A549 (cell line): ENCODE results near the gene FBXO3. TPM values are rescaled to one million over a fixed set of nuclear protein-coding genes. Genes with fewer than 3 reads are reported as not detected.

Experiments used
- ATAC-seq, 2 experiments: fragments of 200-7000 bp in 1 of 2; fragments of >200 bp in 1 of 2; cut with Nextera tagmentation in 1 of 2; cut with Tn5 transposase in 1 of 2; 3 replicates each; pipeline versions ENCODE4 v1.8.0 to v1.9.1; 2018 to 2020; ENCODE audit warnings: mild to moderate bottlenecking in 1 of 2, moderate library complexity in 1 of 2
- CTCF ChIA-PET: fragments of 300-600 bp; sonication (Branson Sonifier 250); formaldehyde crosslinking; extraction: SDS; loops from one replicate; lab custom pipeline; 2021; ENCODE audit warnings: antibody characterized with exemption, inconsistent platforms; lab: Yijun Ruan, JAX
- POLR2A ChIA-PET: fragments of 350-600 bp; formaldehyde crosslinking; extraction: SDS; loops from one replicate; lab custom pipeline; 2021; ENCODE audit warnings: antibody characterized with exemption, inconsistent platforms; lab: Yijun Ruan, JAX
- DNase-seq, 2 experiments: peaks; one replicate each; pipeline versions ENCODE4 v3.0.0 to v3.0.0-alpha.2; 2011 to 2016; ENCODE audit warnings: low read depth in 1 of 2, low spot score in 1 of 2
- FAIRE-seq: peaks from 2 replicates; lab custom pipeline; 2011; peaks lifted over from hg19 to GRCh38; lab: Jason Lieb, UNC
- H3K27ac ChIP-seq, 2 experiments: fragments of >200 bp; sonication (Bioruptor Twin); formaldehyde crosslinking; 3 replicates each; pipeline ENCODE4 v1.5.1; 2016 to 2017
- H3K4me1 ChIP-seq: fragments of >200 bp; sonication (Bioruptor Twin); formaldehyde crosslinking; 3 replicates; pipeline ENCODE4 v1.6.1; 2016
- H3K4me2 ChIP-seq: fragments of >200 bp; sonication (Bioruptor Twin); formaldehyde crosslinking; 3 replicates; pipeline ENCODE4 v1.6.1; 2016
- H3K4me3 ChIP-seq: fragments of >200 bp; sonication (Bioruptor Twin); formaldehyde crosslinking; 3 replicates; pipeline ENCODE4 v1.5.1; 2016
- H3K9me3 ChIP-seq: fragments of >200 bp; sonication (Bioruptor Twin); formaldehyde crosslinking; 3 replicates; pipeline ENCODE4 v1.6.1; 2016
- ATOH8 ChIP-seq: fragments of 250-450 bp; sonication (Bioruptor Pico); IDR thresholded peaks from 2 replicates; pipeline ENCODE4 v1.5.0; 2020; ENCODE audit warnings: low read depth, mild to moderate bottlenecking, moderate library complexity
- BCL3 ChIP-seq: fragments of >200 bp; sonication (Bioruptor Twin); formaldehyde crosslinking; IDR thresholded peaks from 3 replicates; pipeline ENCODE4 v1.6.1; 2016
- BHLHE40 ChIP-seq: IDR thresholded peaks from 2 replicates; pipeline ENCODE4 v1.6.1; 2012; ENCODE audit warnings: low read depth, low read length, inconsistent platforms
- CBX2 ChIP-seq: fragments of 200-600 bp; sonication (generic); IDR thresholded peaks from 2 replicates; pipeline ENCODE4 v1.6.1; 2016; ENCODE audit warnings: low read depth, mild to moderate bottlenecking, borderline replicate concordance
- CHD2 ChIP-seq: fragments of 150-350 bp; IDR thresholded peaks from 2 replicates; pipeline ENCODE4 v1.6.1; 2014; ENCODE audit warnings: low read length; ENCODE audit not compliant: partially characterized antibody
- CHD4 ChIP-seq: fragments of 200-600 bp; sonication (generic); IDR thresholded peaks from 2 replicates; pipeline ENCODE4 v1.6.1; 2016; ENCODE audit warnings: antibody characterized with exemption, mild to moderate bottlenecking, borderline replicate concordance
- E2F6 ChIP-seq: IDR thresholded peaks from 2 replicates; pipeline ENCODE4 v1.6.1; 2012; ENCODE audit warnings: low read depth, borderline replicate concordance
- EHF ChIP-seq: fragments of 250-450 bp; sonication (Bioruptor Pico); IDR thresholded peaks from 2 replicates; pipeline ENCODE4 v1.5.0; 2020; ENCODE audit warnings: mild to moderate bottlenecking
- ELK1 ChIP-seq: fragments of 150-350 bp; IDR thresholded peaks from 2 replicates; pipeline ENCODE4 v1.6.1; 2014; ENCODE audit warnings: low read depth, mild to moderate bottlenecking, low read length
- ESRRA ChIP-seq: fragments of 150-350 bp; IDR thresholded peaks from 2 replicates; pipeline ENCODE4 v1.6.1; 2014; ENCODE audit warnings: mild to moderate bottlenecking, low read length, borderline replicate concordance
- FOSL2 ChIP-seq, 2 experiments: fragments of 450-650 bp in 1 of 2; fragments of >200 bp in 1 of 2; sonication (Bioruptor Twin) in 1 of 2; formaldehyde crosslinking; IDR thresholded peaks; 2 replicates each; pipeline versions ENCODE4 v1.5.0 to v1.6.1; 2016 to 2020; ENCODE audit warnings: mild to moderate bottlenecking in 1 of 2, moderate library complexity in 1 of 2
- FOXS1 ChIP-seq: fragments of 250-450 bp; sonication (Bioruptor Pico); IDR thresholded peaks from 2 replicates; pipeline ENCODE4 v1.5.0; 2020; ENCODE audit warnings: mild to moderate bottlenecking, moderate library complexity
- GATA3 ChIP-seq: IDR thresholded peaks from 2 replicates; pipeline ENCODE4 v1.6.1; 2012; ENCODE audit warnings: borderline replicate concordance
- HDAC2 ChIP-seq: fragments of 200-600 bp; sonication (generic); IDR thresholded peaks from 2 replicates; pipeline ENCODE4 v1.6.1; 2016
- HES2 ChIP-seq: fragments of >200 bp; sonication (Bioruptor Twin); formaldehyde crosslinking; IDR thresholded peaks from 2 replicates; pipeline ENCODE4 v1.6.1; 2016
- HEYL ChIP-seq: fragments of 250-450 bp; sonication (Bioruptor Pico); IDR thresholded peaks from 2 replicates; pipeline ENCODE4 v1.8.0; 2021; ENCODE audit warnings: mild to moderate bottlenecking, moderate library complexity
- HOXA7 ChIP-seq: fragments of 250-450 bp; sonication (Bioruptor Pico); IDR thresholded peaks from 2 replicates; pipeline ENCODE4 v1.5.0; 2020; ENCODE audit warnings: mild to moderate bottlenecking, moderate library complexity
- HOXB5 ChIP-seq: fragments of 250-450 bp; sonication (Bioruptor Pico); IDR thresholded peaks from 2 replicates; pipeline ENCODE4 v1.5.0; 2020; ENCODE audit warnings: mild to moderate bottlenecking, moderate library complexity
- JUN ChIP-seq, 2 experiments: fragments of >200 bp; sonication (Bioruptor Twin); formaldehyde crosslinking; IDR thresholded peaks; 2 replicates in 1 of 2; 3 replicates in 1 of 2; pipeline ENCODE4 v1.6.1; 2016 to 2017
- JUNB ChIP-seq: fragments of >200 bp; sonication (Bioruptor Twin); formaldehyde crosslinking; IDR thresholded peaks from 2 replicates; pipeline ENCODE4 v1.6.1; 2016
- KDM1A ChIP-seq: fragments of 200-600 bp; sonication (generic); IDR thresholded peaks from 2 replicates; pipeline ENCODE4 v1.6.1; 2016; ENCODE audit warnings: low read depth, mild to moderate bottlenecking
- KDM5A ChIP-seq: fragments of 200-600 bp; sonication (generic); IDR thresholded peaks from 2 replicates; pipeline ENCODE4 v1.6.1; 2016; ENCODE audit warnings: antibody characterized with exemption, mild to moderate bottlenecking
- MAX ChIP-seq: IDR thresholded peaks from 2 replicates; pipeline ENCODE4 v1.6.1; 2012
- MAZ ChIP-seq: fragments of 150-350 bp; IDR thresholded peaks from 2 replicates; pipeline ENCODE4 v1.6.1; 2014; ENCODE audit warnings: antibody characterized with exemption, low read depth, low read length, borderline replicate concordance
- NPAS2 ChIP-seq: fragments of 250-450 bp; sonication (Bioruptor Pico); IDR thresholded peaks from 2 replicates; pipeline ENCODE4 v1.8.0; 2022; ENCODE audit warnings: mild to moderate bottlenecking, moderate library complexity, borderline replicate concordance
- NR3C1 ChIP-seq: fragments of >200 bp; sonication (Bioruptor Twin); formaldehyde crosslinking; IDR thresholded peaks from 3 replicates; pipeline ENCODE4 v1.6.1; 2017
- PBX3 ChIP-seq: IDR thresholded peaks from 2 replicates; pipeline ENCODE4 v1.6.1; 2012
- PHF8 ChIP-seq: fragments of 200-600 bp; sonication (generic); IDR thresholded peaks from 2 replicates; pipeline ENCODE4 v1.6.1; 2016; ENCODE audit warnings: low read depth, mild to moderate bottlenecking, antibody characterized with exemption, moderate library complexity, borderline replicate concordance
- POLR2AphosphoS2 ChIP-seq: conservative IDR thresholded peaks from 2 replicates; pipeline ENCODE4 v1.6.1; 2012; ENCODE audit warnings: low read length, improper control_type of control experiment, inconsistent platforms
- SMC3 ChIP-seq: fragments of >200 bp; sonication (Bioruptor Twin); formaldehyde crosslinking; IDR thresholded peaks from 3 replicates; pipeline ENCODE4 v1.6.1; 2018; ENCODE audit warnings: inconsistent platforms
- TFCP2L1 ChIP-seq: fragments of 250-450 bp; sonication (Bioruptor Pico); IDR thresholded peaks from 2 replicates; pipeline ENCODE4 v1.5.0; 2021; ENCODE audit warnings: mild to moderate bottlenecking
- TP53 ChIP-seq: fragments of 250-450 bp; sonication (Bioruptor Pico); IDR thresholded peaks from 2 replicates; pipeline ENCODE4 v1.5.0; 2021; ENCODE audit warnings: mild to moderate bottlenecking, moderate library complexity
- USF2 ChIP-seq: fragments of 450-650 bp; IDR thresholded peaks from 2 replicates; pipeline ENCODE4 v1.6.1; 2014; ENCODE audit warnings: antibody characterized with exemption
- ZFP36 ChIP-seq: fragments of 450-650 bp; IDR thresholded peaks from 2 replicates; pipeline ENCODE4 v1.6.1; 2014; ENCODE audit warnings: borderline replicate concordance; ENCODE audit not compliant: partially characterized antibody
- ZNF302 ChIP-seq: fragments of 250-450 bp; sonication (Bioruptor Pico); IDR thresholded peaks from 2 replicates; pipeline ENCODE4 v1.9.0; 2021; ENCODE audit warnings: inconsistent platforms, mild to moderate bottlenecking, moderate library complexity
- ZSCAN20 ChIP-seq: fragments of 250-450 bp; sonication (Bioruptor Pico); IDR thresholded peaks from 2 replicates; pipeline ENCODE4 v1.8.0; 2022; ENCODE audit warnings: mild to moderate bottlenecking, moderate library complexity
- WGBS: methylation state at CpG from one replicate; pipeline ENCODE4 v1.1.6; 2017; ENCODE audit errors: missing lambda C conversion rate; 5-methylcytosine and 5-hydroxymethylcytosine counted together
- polyA plus RNA-seq, 4 experiments: library from polyadenylated mRNA; depleted of rRNA in 3 of 4; stranded (reverse); fragments of >200 nt; fragmentation: RNase III in 1 of 4; extraction: RNeasy Plus Mini Kit Qiagen cat#74134 plus additional on column Dnase treatment in 1 of 4; gene quantifications; 2 replicates in 3 of 4; 3 replicates in 1 of 4; pipeline ENCODE4 v1.2.3, GENCODE V29; 2011 to 2017

Gene FBXO3
- polyA plus RNA-seq, 2 of the 4 experiments (the other 2 are of a cell fraction) = 22.5 to 42.6 TPM

GRCh38 chr11:33736148-33736812 lies 38.0 kb downstream of the FBXO3 start, which contains the start of gene CD59:
Gene CD59 (minus strand): TSS chr11:33736423. CDS start chr11:33722445, 13,978 bp downstream.
- peak within 1 kb of the TSS; percentile 85 to 93 for H3K27ac ChIP-seq
- WGBS = under 1% methylated on average over 30 of the region's 48 CpGs
- H3K9me3 ChIP-seq = no peaks in the 10 kb centered on the region
- ATAC-seq (peak; percentile 96), FAIRE-seq (no peak), DNase-seq (peak; percentile 93 to 94)
- peak within 1 kb of the TSS; percentile 93 for H3K4me2 ChIP-seq
- POLR2A ChIA-PET = interaction anchor here (0.7 to 3.5 kb wide), 16 partner anchors 10 to 839 kb away, joined by 3 to 42 read pairs (median 4); partner anchors contain the start of genes C11orf91 and CSTF3
- peaks cover 34% of the 10 kb centered on the region for H3K4me1 ChIP-seq
- H3K4me3 ChIP-seq = peak within 1 kb of the TSS; percentile 75
- CTCF ChIA-PET = interaction anchor here (0.7 to 3.8 kb wide), 15 partner anchors 10 to 767 kb away, joined by 3 to 26 read pairs (median 4); partner anchors contain the start of gene KIAA1549L
- TF ChIP-seq KDM5A (no peak), ZFP36 (no peak), CHD2 (no peak), ZSCAN20 (no peak), MAZ (no peak), NPAS2 (CRISPR knock-in tag) (no peak), JUNB (no peak), GATA3 (no peak), FOXS1 (CRISPR knock-in tag) (no peak), FOSL2 (IDR thresholded peaks at IDR 0.05) (no peak), FOSL2 (CRISPR knock-in tag; IDR thresholded peaks at IDR 0.05) (no peak), POLR2AphosphoS2 (no peak), HES2 (no peak), PBX3 (no peak), BCL3 (peak; percentile 77), HDAC2 (no peak), E2F6 (peak; percentile 50; the same call in 1 of the 2 replicates), HOXB5 (no peak), KDM1A (no peak), PHF8 (peak; percentile 85), ELK1 (no peak), HOXA7 (CRISPR knock-in tag) (no peak), ZNF302 (no peak), TP53 (no peak), SMC3 (no peak), JUN (IDR thresholded peaks at IDR 0.05) (peak; percentile 40 to 91; a peak in 4 of 5 replicates), NR3C1 (no peak), BHLHE40 (no peak), CHD4 (no peak), TFCP2L1 (CRISPR knock-in tag) (no peak), EHF (CRISPR knock-in tag) (no peak), ESRRA (no peak), CBX2 (no peak), MAX (0 out of 2 replicates have a peak, but pooled peaks have one; percentile 13), USF2 (no peak), HEYL (no peak), ATOH8 (CRISPR knock-in tag) (no peak)
